ENCODE measurements around the gene CFAP91. TPM values are rescaled to one million over a fixed set of nuclear protein-coding genes. Genes with fewer than 3 reads are reported as not detected.

CFAP91 gene
- polyA plus RNA-seq, 1 donor from 2014 or later = 14.2 TPM

GRCh38 chr3:119716998-119717397 is 14.2 kb downstream of the CFAP91 start:
- Histone ChIP-seq H3K9me3 (ENCODE audit: low read length) (no peaks in the 10 kb centered on the region), H3K4me3 (ENCODE audit: low read length) (no peak overlapping the region), H3K9ac (ENCODE audit: low read length) (no peak overlapping the region), H2AFZ (ENCODE audit: low read depth, low read length) (no peak overlapping the region), H3K27me3 (ENCODE audit: insufficient read depth, low read depth, low read length) (no peaks in the 10 kb centered on the region), H4K20me1 (ENCODE audit: insufficient read depth) (no peaks in the 10 kb centered on the region), H3K79me2 (replicated peaks; ENCODE audit: insufficient read depth, low read length) (no peaks in the 10 kb centered on the region), H3K27ac (ENCODE audit: low read length) (no peak overlapping the region), H3K36me3 (ENCODE audit: insufficient read depth, low read length) (no peaks in the 10 kb centered on the region), H3F3A (ENCODE audit: insufficient read depth, low read length, poor library complexity, severe bottlenecking) (no peaks in the 10 kb centered on the region), H3K4me2 (ENCODE audit: low read length) (no peak overlapping the region), H3K9me2 (ENCODE audit: insufficient read depth, low read length) (no peaks in the 10 kb centered on the region)
- TF ChIP-seq RAD21 (conservative IDR thresholded peaks at IDR 0.05) = no peak
- TF ChIP-seq, protein P1, sequence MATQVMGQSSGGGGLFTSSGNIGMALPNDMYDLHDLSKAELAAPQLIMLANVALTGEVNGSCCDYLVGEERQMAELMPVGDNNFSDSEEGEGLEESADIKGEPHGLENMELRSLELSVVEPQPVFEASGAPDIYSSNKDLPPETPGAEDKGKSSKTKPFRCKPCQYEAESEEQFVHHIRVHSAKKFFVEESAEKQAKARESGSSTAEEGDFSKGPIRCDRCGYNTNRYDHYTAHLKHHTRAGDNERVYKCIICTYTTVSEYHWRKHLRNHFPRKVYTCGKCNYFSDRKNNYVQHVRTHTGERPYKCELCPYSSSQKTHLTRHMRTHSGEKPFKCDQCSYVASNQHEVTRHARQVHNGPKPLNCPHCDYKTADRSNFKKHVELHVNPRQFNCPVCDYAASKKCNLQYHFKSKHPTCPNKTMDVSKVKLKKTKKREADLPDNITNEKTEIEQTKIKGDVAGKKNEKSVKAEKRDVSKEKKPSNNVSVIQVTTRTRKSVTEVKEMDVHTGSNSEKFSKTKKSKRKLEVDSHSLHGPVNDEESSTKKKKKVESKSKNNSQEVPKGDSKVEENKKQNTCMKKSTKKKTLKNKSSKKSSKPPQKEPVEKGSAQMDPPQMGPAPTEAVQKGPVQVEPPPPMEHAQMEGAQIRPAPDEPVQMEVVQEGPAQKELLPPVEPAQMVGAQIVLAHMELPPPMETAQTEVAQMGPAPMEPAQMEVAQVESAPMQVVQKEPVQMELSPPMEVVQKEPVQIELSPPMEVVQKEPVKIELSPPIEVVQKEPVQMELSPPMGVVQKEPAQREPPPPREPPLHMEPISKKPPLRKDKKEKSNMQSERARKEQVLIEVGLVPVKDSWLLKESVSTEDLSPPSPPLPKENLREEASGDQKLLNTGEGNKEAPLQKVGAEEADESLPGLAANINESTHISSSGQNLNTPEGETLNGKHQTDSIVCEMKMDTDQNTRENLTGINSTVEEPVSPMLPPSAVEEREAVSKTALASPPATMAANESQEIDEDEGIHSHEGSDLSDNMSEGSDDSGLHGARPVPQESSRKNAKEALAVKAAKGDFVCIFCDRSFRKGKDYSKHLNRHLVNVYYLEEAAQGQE (IDR thresholded peaks at IDR 0.05; ENCODE audit: borderline replicate concordance) = no peak
- no peak for TF ChIP-seq EP300 (conservative IDR thresholded peaks at IDR 0.05; ENCODE audit: poor library complexity, severe bottlenecking)
- no peak for TF ChIP-seq SMC3 (conservative IDR thresholded peaks at IDR 0.05; ENCODE audit: poor library complexity)
- no peak for TF ChIP-seq EZH2 (IDR thresholded peaks at IDR 0.05; ENCODE audit: borderline replicate concordance, insufficient read depth, low read length, poor library complexity, severe bottlenecking)
- no peak for TF ChIP-seq MXI1 (conservative IDR thresholded peaks at IDR 0.05; ENCODE audit: poor library complexity, severe bottlenecking)
- no peak for TF ChIP-seq TAF1 (IDR thresholded peaks at IDR 0.05; ENCODE audit: low read depth)
- TF ChIP-seq CTCF (IDR thresholded peaks at IDR 0.05; ENCODE audit: poor library complexity, severe bottlenecking) = no peak
- TF ChIP-seq POLR2AphosphoS5 (IDR thresholded peaks at IDR 0.05) = no peak

DNA sequence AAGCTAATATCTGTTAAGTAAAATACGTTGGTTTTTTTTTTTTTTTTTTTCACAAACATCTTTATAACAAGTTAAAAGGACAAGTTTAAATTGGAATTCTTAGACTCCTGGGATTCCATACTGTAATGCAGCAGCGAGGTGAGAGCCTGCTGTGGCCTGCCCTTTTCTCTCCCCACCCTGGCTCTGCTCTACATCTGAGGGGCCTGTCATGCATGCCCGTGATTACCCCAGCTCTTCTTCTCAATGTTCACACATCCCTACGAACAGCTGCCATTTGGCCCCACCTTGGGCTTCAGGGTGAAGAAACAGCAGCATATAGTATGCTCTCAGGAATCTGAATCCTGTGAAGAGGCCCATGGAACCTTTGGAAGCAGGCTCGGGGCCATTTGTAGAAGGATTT is 14.7 kb downstream of the CFAP91 start:
- H3K27ac ChIP-seq (ENCODE audit: low read length) = no peak overlapping the region
- no peaks in the 10 kb centered on the region for H3F3A ChIP-seq (ENCODE audit: insufficient read depth, low read length, poor library complexity, severe bottlenecking)
- H3K27me3 ChIP-seq (ENCODE audit: insufficient read depth, low read depth, low read length) = no peaks in the 10 kb centered on the region
- no peaks in the 10 kb centered on the region for H3K79me2 ChIP-seq (replicated peaks; ENCODE audit: insufficient read depth, low read length)
- H4K20me1 ChIP-seq (ENCODE audit: insufficient read depth) = no peaks in the 10 kb centered on the region
- no peak for TF ChIP-seq POLR2AphosphoS5 (IDR thresholded peaks at IDR 0.05)
- TF ChIP-seq EZH2 (IDR thresholded peaks at IDR 0.05; ENCODE audit: borderline replicate concordance, insufficient read depth, low read length, poor library complexity, severe bottlenecking) = no peak
- TF ChIP-seq, protein P1 (IDR thresholded peaks at IDR 0.05; ENCODE audit: borderline replicate concordance) = no peak
- no peak for TF ChIP-seq MXI1 (conservative IDR thresholded peaks at IDR 0.05; ENCODE audit: poor library complexity, severe bottlenecking)
- no peak for TF ChIP-seq EP300 (conservative IDR thresholded peaks at IDR 0.05; ENCODE audit: poor library complexity, severe bottlenecking)
- TF ChIP-seq RAD21 (conservative IDR thresholded peaks at IDR 0.05) = no peak
- no peak for TF ChIP-seq CTCF (IDR thresholded peaks at IDR 0.05; ENCODE audit: poor library complexity, severe bottlenecking)
- TF ChIP-seq TAF1 (IDR thresholded peaks at IDR 0.05; ENCODE audit: low read depth) = no peak
- TF ChIP-seq SMC3 (conservative IDR thresholded peaks at IDR 0.05; ENCODE audit: poor library complexity) = no peak
- H3K9ac ChIP-seq (ENCODE audit: low read length) = no peak overlapping the region
- H3K9me2 ChIP-seq (ENCODE audit: insufficient read depth, low read length) = no peaks in the 10 kb centered on the region
- no peak overlapping the region for H3K4me2 ChIP-seq (ENCODE audit: low read length)
- no peaks in the 10 kb centered on the region for H3K36me3 ChIP-seq (ENCODE audit: insufficient read depth, low read length)
- no peak overlapping the region for H3K4me3 ChIP-seq (ENCODE audit: low read length)
- H3K9me3 ChIP-seq (ENCODE audit: low read length) = no peaks in the 10 kb centered on the region
- no peak overlapping the region for H2AFZ ChIP-seq (ENCODE audit: low read depth, low read length)
